HCT116 (cell line): ENCODE measurements around the gene GPATCH8. TPM values are rescaled to one million over a fixed set of nuclear protein-coding genes. Genes with fewer than 3 reads are reported as not detected.

Source experiments
- ATAC-seq: fragments of 200-7000 bp; cut with Tn5 transposase; 2 replicates; pipeline ENCODE4 v1.9.1; 2020; ENCODE audit warnings: mild to moderate bottlenecking, moderate library complexity
- BruUV-seq: library from RNA; stranded (reverse); fragments of 400-500 nt; replicated peaks from 2 replicates; lab custom pipeline; 2021; lab: Mats Ljungman, UMichigan
- CTCF ChIA-PET: fragments of 300-600 bp; sonication (Branson Sonifier 250); formaldehyde crosslinking; loops from one replicate; lab custom pipeline; 2021; ENCODE audit warnings: antibody characterized with exemption; lab: Charles Lee
- POLR2A ChIA-PET: fragments of 300-600, 350-600 bp; sonication (Branson Sonifier 250); formaldehyde crosslinking; loops from one replicate; lab custom pipeline; 2021; ENCODE audit warnings: antibody characterized with exemption; lab: Charles Lee
- RAD21 ChIA-PET, 2 experiments: fragments of 300-600 bp; sonication (Branson Sonifier 250); formaldehyde crosslinking; loops; one replicate each; lab custom pipeline; 2023; ENCODE audit warnings: low total read pairs in 2 of 2; ENCODE audit not compliant: uncharacterized antibody in 2 of 2, unreplicated experiment in 2 of 2, low non-redundant PET in 1 of 2; lab: Charles Lee
- DNase-seq: peaks from one replicate; pipeline ENCODE4 v3.0.0-alpha.2; 2010; ENCODE audit warnings: low read depth, low spot score
- H2AFZ ChIP-seq: fragments of 200-600 bp; shearing (Covaris generic), sonication (generic); 2 replicates; pipeline ENCODE4 v1.6.1; 2017; ENCODE audit warnings: low read depth, mixed run types, mixed read lengths, antibody characterized with exemption, low read length; ENCODE audit not compliant: poor library complexity, severe bottlenecking
- H3K27ac ChIP-seq: 2 replicates; pipeline ENCODE4 v1.5.1; 2012; ENCODE audit warnings: low read depth, low read length
- H3K27me3 ChIP-seq: fragments of 200-600 bp; sonication (generic); 2 replicates; pipeline ENCODE4 v1.6.1; 2016; ENCODE audit warnings: mixed run types, low read length, mixed read lengths; ENCODE audit not compliant: insufficient read depth
- H3K36me3 ChIP-seq, 2 experiments: fragments of 200-500 bp in 1 of 2; fragments of 200-600 bp in 1 of 2; sonication (Bioruptor generic) in 1 of 2; sonication (generic) in 1 of 2; 2 replicates each; pipeline versions ENCODE4 v1.5.1 to v1.6.1; 2014 to 2016; ENCODE audit warnings: low read length in 2 of 2, inconsistent platforms in 1 of 2, mixed read lengths in 1 of 2, mixed run types in 1 of 2; ENCODE audit not compliant: insufficient read depth in 2 of 2, control insufficient read depth in 1 of 2
- H3K4me1 ChIP-seq, 2 experiments: fragments of 200-600 bp in 1 of 2; sonication (generic) in 1 of 2; 2 replicates each; pipeline versions ENCODE4 v1.5.1 to v1.6.1; 2012 to 2017; ENCODE audit warnings: low read length in 2 of 2, inconsistent platforms in 1 of 2, mild to moderate bottlenecking in 1 of 2, mixed read lengths in 1 of 2, mixed run types in 1 of 2, moderate library complexity in 1 of 2; ENCODE audit not compliant: insufficient read depth in 2 of 2, control insufficient read depth in 1 of 2
- H3K4me2 ChIP-seq: fragments of 200-600 bp; sonication (generic); 2 replicates; pipeline ENCODE4 v1.6.1; 2017; ENCODE audit warnings: mixed run types, low read length, mixed read lengths
- H3K4me3 ChIP-seq, 2 experiments: fragments of 200-600 bp in 1 of 2; sonication (generic) in 1 of 2; replicated peaks in 1 of 2; 2 replicates each; pipeline ENCODE4 v1.5.1; 2011 to 2016; ENCODE audit warnings: low read length in 2 of 2, control low read depth in 1 of 2, low read depth in 1 of 2, mild to moderate bottlenecking in 1 of 2, mixed read lengths in 1 of 2, mixed run types in 1 of 2
- H3K79me2 ChIP-seq: fragments of 200-600 bp; sonication (generic); 2 replicates; pipeline ENCODE4 v1.6.1; 2017; ENCODE audit warnings: mild to moderate bottlenecking, mixed run types, low read length, moderate library complexity, mixed read lengths; ENCODE audit not compliant: insufficient read depth
- H3K9ac ChIP-seq: fragments of 200-600 bp; sonication (generic); 2 replicates; pipeline ENCODE4 v1.6.1; 2016; ENCODE audit warnings: low read length, mixed read lengths
- H3K9me2 ChIP-seq: fragments of 200-600 bp; sonication (generic), shearing (Covaris generic); 2 replicates; pipeline ENCODE4 v1.6.1; 2017; ENCODE audit warnings: mixed run types, mild to moderate bottlenecking, moderate library complexity; ENCODE audit not compliant: insufficient read depth
- H3K9me3 ChIP-seq, 2 experiments: fragments of 200-500 bp in 1 of 2; fragments of 200-600 bp in 1 of 2; sonication (Bioruptor generic) in 1 of 2; sonication (generic) in 1 of 2; 2 replicates each; pipeline ENCODE4 v1.6.1; 2014 to 2017; ENCODE audit warnings: low read length in 2 of 2, mixed read lengths in 2 of 2, inconsistent platforms in 1 of 2, low read depth in 1 of 2, mild to moderate bottlenecking in 1 of 2, mixed run types in 1 of 2, moderate library complexity in 1 of 2; ENCODE audit not compliant: control insufficient read depth in 1 of 2, insufficient read depth in 1 of 2
- H4K20me1 ChIP-seq: fragments of 200-600 bp; sonication (generic), shearing (Covaris generic); 2 replicates; pipeline ENCODE4 v1.6.1; 2017; ENCODE audit warnings: mixed run types, mild to moderate bottlenecking, moderate library complexity; ENCODE audit not compliant: insufficient read depth
- CBX3 ChIP-seq: IDR thresholded peaks from 2 replicates; pipeline ENCODE4 v1.6.1; 2012; ENCODE audit warnings: low read depth
- ELF1 ChIP-seq: IDR thresholded peaks from 2 replicates; pipeline ENCODE4 v1.6.1; 2012; ENCODE audit warnings: low read depth, borderline replicate concordance
- FOSL1 ChIP-seq: IDR thresholded peaks from 2 replicates; pipeline ENCODE4 v1.6.1; 2012; ENCODE audit warnings: low read depth
- TCF7L2 ChIP-seq: IDR thresholded peaks from 2 replicates; pipeline ENCODE4 v1.7.0; 2011; ENCODE audit warnings: borderline replicate concordance, inconsistent platforms; ENCODE audit not compliant: insufficient read depth, insufficient read length; ENCODE audit errors: extremely low read depth
- YY1 ChIP-seq: IDR thresholded peaks from 2 replicates; pipeline ENCODE4 v1.6.1; 2011; ENCODE audit warnings: low read length, low read depth, moderate library complexity, mild to moderate bottlenecking; ENCODE audit not compliant: insufficient replicate concordance; ENCODE audit errors: extremely low read depth
- ZNF274 ChIP-seq: fragments of 200-500 bp; sonication (Bioruptor generic); IDR thresholded peaks from 2 replicates; pipeline ENCODE4 v1.6.1; 2014; ENCODE audit warnings: mild to moderate bottlenecking, low read depth, low read length, inconsistent platforms
- intact Hi-C: fragments of 100-400 bp; cut with micrococcal nuclease; formaldehyde crosslinking; loops from 2 replicates; pipeline ENCODE4 v1.10.0; 2022
- total RNA-seq: library from RNA; stranded (reverse); gene quantifications from one replicate; pipeline ENCODE4 v1.2.1, GENCODE V29; 2021; ENCODE audit not compliant: unreplicated experiment

Gene GPATCH8
- total RNA-seq, 1 experiment from 2014 or later = 28.7 TPM

- no TSS peak for BruUV-seq
- Histone ChIP-seq H3K79me2 (no peaks in the 10 kb centered on the region), H3K27ac (peak overlapping the region; percentile 79), H4K20me1 (no peaks in the 10 kb centered on the region), H3K4me2 (peak overlapping the region; percentile 77), H3K9me3 (no peaks in the 10 kb centered on the region), H3K4me1 (peaks cover 42 to 72% of the 10 kb centered on the region in 2 experiments), H3K9me2 (no peaks in the 10 kb centered on the region), H2AFZ (no peak overlapping the region), H3K27me3 (no peaks in the 10 kb centered on the region), H3K36me3 (no peaks in the 10 kb centered on the region), H3K4me3 (peak overlapping the region; percentile 9 to 46; a peak in 3 of 4 replicates), H3K9ac (peak overlapping the region; percentile 51)
- DNase-seq (no peak), ATAC-seq (peak; percentile 81)
- ChIA-PET POLR2A (interaction anchor here (0.9 to 2.4 kb wide), 2 partner anchors 10 to 14 kb away, joined by 3 to 12 read pairs; partner anchors contain the start of gene FZD2), CTCF (interaction anchor here (1.2 to 1.6 kb wide), 2 partner anchors 9 to 14 kb away, joined by 3 to 4 read pairs; partner anchors contain the start of gene FZD2), RAD21 (no interaction called here)
- TF ChIP-seq ZNF274 (no peak), ELF1 (no peak), CBX3 (no peak), FOSL1 (peak; percentile 21; the same call in 1 of the 2 replicates), TCF7L2 (peak; percentile 26)
- intact Hi-C loops = no loop called here
Observed at GRCh38 chr17:44543213-44543904, 40.2 kb upstream of the GPATCH8 start.

GRCh38 chr17:44541884-44542581 is 38.8 kb upstream of the GPATCH8 start:
- CTCF ChIA-PET = no interaction called here
- no peak overlapping the region for H2AFZ ChIP-seq
- peaks cover 38 to 58% of the 10 kb centered on the region in 2 experiments for H3K4me1 ChIP-seq
- no peak for TF ChIP-seq YY1
- TF ChIP-seq, all 23 proteins: peak for 0
- intact Hi-C loops = no loop called here
- no peaks in the 10 kb centered on the region for H3K27me3 ChIP-seq
- ChIA-PET POLR2A (interaction anchor here (1.2 kb wide), 1 partner anchor 19 kb away, joined by 3 read pairs; no protein-coding TSS in a partner anchor), RAD21 (no interaction called here)
- no peaks in the 10 kb centered on the region for H3K9me2 ChIP-seq
- no peaks in the 10 kb centered on the region for H3K36me3 ChIP-seq
- no peak overlapping the region for H3K27ac ChIP-seq
- H3K79me2 ChIP-seq = no peaks in the 10 kb centered on the region
- ATAC-seq (no peak), DNase-seq (no peak)
- H4K20me1 ChIP-seq = no peaks in the 10 kb centered on the region
- H3K4me3 ChIP-seq = no peak overlapping the region
- BruUV-seq = no TSS peak
- H3K9ac ChIP-seq = 0 out of 2 replicates have a peak overlapping the region, but pooled peaks have one; percentile 10
- H3K4me2 ChIP-seq = peak overlapping the region; percentile 77
- no peaks in the 10 kb centered on the region for H3K9me3 ChIP-seq
